Measurements from ENCODE around the gene SAXO2. TPM values are rescaled to one million over a fixed set of nuclear protein-coding genes. Genes with fewer than 3 reads are reported as not detected.
A peak's percentile ranks its signal among the peaks of the same experiment; 100 is the strongest.
"Not testable (repeated sequence)": the region's sequence is repeated elsewhere in the genome, so short reads cannot be mapped to it uniquely, and the experiment has no call there.

Gene SAXO2
- total and polyA plus RNA-seq, 10 of the 15 experiments (the other 5 are each of a cell fraction or from before 2014, with no cell fraction given) = 0.06 to 2.3 (median 1.4) TPM

GRCh38 chr15:82275410-82275809 lies 12.8 kb downstream of the SAXO2 start:
- Histone ChIP-seq H4K20me1 (ENCODE audit: control insufficient read depth, insufficient read depth) (no peaks in the 10 kb centered on the region), H3K9me3 (replicated peaks; ENCODE audit: control insufficient read depth, insufficient read depth, low read length) (peaks cover 2% of the 10 kb centered on the region; the same call in 1 of the 3 replicates), H3K27ac (ENCODE audit: control insufficient read depth, insufficient read depth) (no peak overlapping the region), H3K4me1 (ENCODE audit: control insufficient read depth, insufficient read depth, low read length) (no peaks in the 10 kb centered on the region), H3K4me2 (ENCODE audit: control insufficient read depth, insufficient read depth) (no peak overlapping the region), H3K36me3 (ENCODE audit: control insufficient read depth in 2 of 2, insufficient read depth in 2 of 2, low read length in 1 of 2) (no peaks in the 10 kb centered on the region), H3K9ac (ENCODE audit: control insufficient read depth, insufficient read depth, low read length) (no peak overlapping the region), H2AFZ (ENCODE audit: control insufficient read depth, low read depth, low read length) (no peak overlapping the region), H3K79me2 (ENCODE audit: control insufficient read depth, insufficient read depth, low read length) (no peaks in the 10 kb centered on the region), H3K4me3 (no peak overlapping the region), H3K27me3 (replicated peaks in 1 of 2; ENCODE audit: control insufficient read depth in 2 of 2, insufficient read depth in 2 of 2, low read length in 1 of 2) (no peaks in the 10 kb centered on the region)
- intact Hi-C loops (cut with micrococcal nuclease; ENCODE audit: unreplicated experiment) (no loop called here), in situ Hi-C loops (cut with MboI) (no loop called here)
- ATAC-seq = no peak
- CTCF ChIA-PET = no interaction called here
- no TSS peak for BruUV-seq (replicated peaks)
- SMC1A ChIA-PET (ENCODE audit: uncharacterized antibody, unreplicated experiment) = no interaction called here
- no peak for DNase-seq (ENCODE audit: low read depth, low spot score)
- POLR2A ChIA-PET = interaction anchor here (0.6 kb wide), 1 partner anchor 478 kb away, joined by 5 read pairs; no protein-coding TSS in a partner anchor
- RAD21 ChIA-PET (ENCODE audit: unreplicated experiment) = no interaction called here
- FAIRE-seq = no peak
- TF ChIP-seq MTA2 (IDR thresholded peaks at IDR 0.05; ENCODE audit: low read depth) (no peak), CBFB (IDR thresholded peaks at IDR 0.05; ENCODE audit: low read depth) (no peak), MLLT1 (IDR thresholded peaks at IDR 0.05) (no peak), CHD2 (IDR thresholded peaks at IDR 0.05; ENCODE audit: borderline replicate concordance, low read depth, low read length) (no peak), CEBPB (IDR thresholded peaks at IDR 0.05; ENCODE audit: borderline replicate concordance in 1 of 2, low read depth in 2 of 2, low read length in 2 of 2) (no peak), SIN3A (IDR thresholded peaks at IDR 0.05; ENCODE audit: low read depth, low read length) (no peak)

- ChIA-PET RAD21 (ENCODE audit: unreplicated experiment) (interaction anchor here (1.2 kb wide), 1 partner anchor 21 kb away, joined by 4 read pairs; no protein-coding TSS in a partner anchor), CTCF (interaction anchor here (1.0 to 2.0 kb wide), 7 partner anchors 9 to 173 kb away, joined by 3 to 7 read pairs (median 5); partner anchors contain the start of genes EFL1 and SAXO2), SMC1A (ENCODE audit: uncharacterized antibody, unreplicated experiment) (interaction anchor here (1.5 kb wide), 1 partner anchor 21 kb away, joined by 4 read pairs; no protein-coding TSS in a partner anchor)
- H4K20me1 ChIP-seq (ENCODE audit: control insufficient read depth, insufficient read depth); H3K79me2 ChIP-seq (ENCODE audit: control insufficient read depth, insufficient read depth, low read length); H3K4me2 ChIP-seq (ENCODE audit: control insufficient read depth, insufficient read depth); POLR2A ChIA-PET; H3K9me3 ChIP-seq (replicated peaks; ENCODE audit: control insufficient read depth, insufficient read depth, low read length); H3K9ac ChIP-seq (ENCODE audit: control insufficient read depth, insufficient read depth, low read length); H2AFZ ChIP-seq (ENCODE audit: control insufficient read depth, low read depth, low read length); H3K36me3 ChIP-seq (ENCODE audit: control insufficient read depth in 2 of 2, insufficient read depth in 2 of 2, low read length in 1 of 2); H3K4me3 ChIP-seq; H3K4me1 ChIP-seq (ENCODE audit: control insufficient read depth, insufficient read depth, low read length); DNase-seq (ENCODE audit: low read depth, low spot score); H3K27me3 ChIP-seq (replicated peaks in 1 of 2; ENCODE audit: control insufficient read depth in 2 of 2, insufficient read depth in 2 of 2, low read length in 1 of 2); H3K27ac ChIP-seq (ENCODE audit: control insufficient read depth, insufficient read depth); BruUV-seq (replicated peaks); in situ Hi-C loops (cut with MboI): not testable (repeated sequence)
- TF ChIP-seq CTCF (IDR thresholded peaks at IDR 0.05 in 2 of 3, conservative IDR thresholded peaks at IDR 0.05 in 1 of 3; ENCODE audit: control insufficient read depth in 2 of 3, extremely low read depth in 1 of 3, insufficient read depth in 1 of 3, low read depth in 3 of 3, low read length in 3 of 3) = peak in 2 of 3 experiments; percentile 6 to 7; a peak in 1 of 6 replicates
- peak; percentile 81 for ATAC-seq
- FAIRE-seq = peak; percentile 92
- intact Hi-C loops (cut with micrococcal nuclease; ENCODE audit: unreplicated experiment) = loop anchor here (10.0 kb wide), 1 partner anchor 54 kb away; no protein-coding TSS in a partner anchor
These were observed 18.7 kb downstream of the SAXO2 start for GRCh38 chr15:82281276-82281675.
